ENCODE results near the gene COG5. TPM values are rescaled to one million over a fixed set of nuclear protein-coding genes. Genes with fewer than 3 reads are reported as not detected.

The COG5 gene
- total and polyA plus RNA-seq, 10 of the 15 experiments (the other 5 are each of a cell fraction or from before 2014, with no cell fraction given), result 5.5 to 27.9 (median 15.6) TPM

GRCh38 chr7:107396081-107396480 lies 167.6 kb downstream of the COG5 start:
- H3K4me2 ChIP-seq (ENCODE audit: control insufficient read depth, insufficient read depth), result no peak overlapping the region
- DNase-seq (ENCODE audit: low read depth, low spot score), result no peak
- no peak overlapping the region for H3K27ac ChIP-seq (ENCODE audit: control insufficient read depth, insufficient read depth)
- WGBS (ENCODE audit: insufficient coverage, insufficient replicate concordance, low lambda C conversion rate, missing lambda C conversion rate), result 100% methylated on average over 1 of the region's 1 CpG
- no peak for FAIRE-seq
- no peak for TF ChIP-seq CHD2 (IDR thresholded peaks at IDR 0.05; ENCODE audit: borderline replicate concordance, low read depth, low read length)
- no peak for TF ChIP-seq SP1 (IDR thresholded peaks at IDR 0.05; ENCODE audit: low read depth, low read length)
- no peak for TF ChIP-seq CBFB (IDR thresholded peaks at IDR 0.05; ENCODE audit: low read depth)
- TF ChIP-seq EZH2 (IDR thresholded peaks at IDR 0.05; ENCODE audit: borderline replicate concordance, control insufficient read depth, low read depth, low read length), result no peak
- no peak for TF ChIP-seq CHD1 (IDR thresholded peaks at IDR 0.05; ENCODE audit: low read depth, low read length)
- no peak for TF ChIP-seq MAX (IDR thresholded peaks at IDR 0.05; ENCODE audit: low read depth, low read length)
- no peak for TF ChIP-seq SMC3 (IDR thresholded peaks at IDR 0.05; ENCODE audit: borderline replicate concordance, low read length)
- no peak for TF ChIP-seq ZBTB11 (CRISPR knock-in tag; IDR thresholded peaks at IDR 0.05)
- no peak for TF ChIP-seq TAF1 (IDR thresholded peaks at IDR 0.05; ENCODE audit: borderline replicate concordance, low read depth, low read length)
- no peaks in the 10 kb centered on the region for H3K27me3 ChIP-seq (replicated peaks in 1 of 2; ENCODE audit: control insufficient read depth in 2 of 2, insufficient read depth in 2 of 2, low read length in 1 of 2)
- RAD21 ChIA-PET (ENCODE audit: unreplicated experiment), result no interaction called here
- no peak overlapping the region for H2AFZ ChIP-seq (ENCODE audit: control insufficient read depth, low read depth, low read length)
- intact Hi-C loops (cut with micrococcal nuclease; ENCODE audit: unreplicated experiment), result no loop called here
- H3K9ac ChIP-seq (ENCODE audit: control insufficient read depth, insufficient read depth, low read length), result no peak overlapping the region
- SMC1A ChIA-PET (ENCODE audit: uncharacterized antibody, unreplicated experiment), result interaction anchor here (1.1 to 1.8 kb wide), 2 partner anchors 247 to 347 kb away, joined by 4 to 5 read pairs; no protein-coding TSS in a partner anchor
- CTCF ChIA-PET, result interaction anchor here (0.9 to 2.2 kb wide), 3 partner anchors 14 to 105 kb away, joined by 3 to 7 read pairs (median 3); no protein-coding TSS in a partner anchor
- H4K20me1 ChIP-seq (ENCODE audit: control insufficient read depth, insufficient read depth), result no peaks in the 10 kb centered on the region
- no peaks in the 10 kb centered on the region for H3K79me2 ChIP-seq (ENCODE audit: control insufficient read depth, insufficient read depth, low read length)
- in situ Hi-C loops (cut with MboI), result no loop called here
- no peaks in the 10 kb centered on the region for H3K36me3 ChIP-seq (ENCODE audit: control insufficient read depth in 2 of 2, insufficient read depth in 2 of 2, low read length in 1 of 2)
- POLR2A ChIA-PET, result interaction anchor here (0.5 kb wide), 1 partner anchor 167 kb away, joined by 3 read pairs; no protein-coding TSS in a partner anchor
- H3K4me1 ChIP-seq (ENCODE audit: control insufficient read depth, insufficient read depth, low read length), result no peaks in the 10 kb centered on the region
- H3K4me3 ChIP-seq, result no peak overlapping the region
- no peaks in the 10 kb centered on the region for H3K9me3 ChIP-seq (replicated peaks; ENCODE audit: control insufficient read depth, insufficient read depth, low read length)
- BruUV-seq (replicated peaks), result no TSS peak
- no peak for ATAC-seq
